ENCODE data around the gene ARHGEF26. TPM values are rescaled to one million over a fixed set of nuclear protein-coding genes. Genes with fewer than 3 reads are reported as not detected.
A peak's percentile ranks its signal among the peaks of the same experiment; 100 is the strongest.

Gene ARHGEF26
- total and polyA plus RNA-seq, 9 donors: 9.4 to 20.1 (median 12.2) TPM

DNA sequence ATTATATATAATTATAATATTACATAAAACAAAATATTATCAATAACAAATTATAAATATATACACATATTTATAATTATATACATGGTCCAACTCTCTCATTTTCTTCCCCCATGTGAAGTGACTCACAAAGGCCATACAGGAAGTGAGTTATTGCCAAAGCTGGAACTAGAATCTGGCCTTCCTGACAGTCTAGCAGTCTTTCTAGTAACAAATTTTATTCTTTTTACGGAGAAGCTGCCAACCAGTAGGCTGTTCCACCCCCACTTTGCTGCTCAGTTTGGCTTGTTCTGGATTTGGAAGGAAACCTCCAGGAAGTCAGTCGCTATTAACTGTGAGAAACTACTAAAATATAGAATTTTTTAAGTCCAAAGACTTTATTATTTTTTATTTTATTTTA lies 123.5 kb downstream of the ARHGEF26 start:
- H3K4me1 ChIP-seq (ENCODE audit: control insufficient read depth, insufficient read depth, low read length): peaks cover 2% of the 10 kb centered on the region
- no peak overlapping the region for H3K4me3 ChIP-seq (ENCODE audit: low read length)
- DNase-seq: peak; percentile 80
- no peak overlapping the region for H3K27ac ChIP-seq (ENCODE audit: low read length)
- no CpG with 5 or more reads among the region's 2 CpGs for WGBS (ENCODE audit: insufficient coverage)
- H3K9me3 ChIP-seq (replicated peaks; ENCODE audit: control insufficient read depth, low read depth, low read length): no peaks in the 10 kb centered on the region
- peaks cover 4% of the 10 kb centered on the region for H3K36me3 ChIP-seq (ENCODE audit: control insufficient read depth, insufficient read depth, low read length)
- no peaks in the 10 kb centered on the region for H3K27me3 ChIP-seq (ENCODE audit: control insufficient read depth, insufficient read depth, low read length)

DNA sequence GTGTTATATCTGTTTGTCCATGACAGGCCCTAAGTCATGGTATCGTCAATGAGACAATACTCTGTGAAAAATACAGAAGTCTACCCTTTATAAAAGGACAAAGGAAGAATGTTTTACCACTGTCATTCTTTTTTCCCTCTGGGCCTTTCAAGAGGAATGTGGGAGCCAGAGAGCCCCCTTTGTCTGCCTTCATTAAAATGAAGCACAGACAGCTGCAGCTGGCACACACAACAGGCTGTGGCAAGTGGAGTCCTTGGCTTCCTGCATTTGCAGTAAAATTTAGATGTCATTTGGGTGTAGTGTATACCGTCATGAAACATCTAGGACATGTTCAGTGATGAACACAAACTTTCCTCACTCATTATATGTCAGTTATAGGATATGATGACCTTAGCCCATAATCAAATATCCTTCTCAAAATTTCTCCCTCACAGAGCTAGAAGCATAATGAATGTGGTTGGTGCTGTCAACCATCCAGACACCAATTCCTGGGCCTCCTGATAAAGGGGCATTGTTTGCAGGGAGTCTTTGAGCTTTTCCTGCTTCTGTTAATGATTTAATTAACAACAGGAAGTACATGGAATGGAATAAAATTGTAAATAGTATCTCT lies 126.7 kb downstream of the ARHGEF26 start:
- WGBS (ENCODE audit: insufficient coverage): no CpG with 5 or more reads among the region's 2 CpGs
- Histone ChIP-seq H3K9me3 (replicated peaks; ENCODE audit: control insufficient read depth, low read depth, low read length) (no peaks in the 10 kb centered on the region), H3K4me3 (ENCODE audit: low read length) (no peak overlapping the region), H3K27ac (ENCODE audit: low read length) (no peak overlapping the region), H3K36me3 (ENCODE audit: control insufficient read depth, insufficient read depth, low read length) (peaks cover 12% of the 10 kb centered on the region), H3K4me1 (ENCODE audit: control insufficient read depth, insufficient read depth, low read length) (peaks cover 2% of the 10 kb centered on the region), H3K27me3 (ENCODE audit: control insufficient read depth, insufficient read depth, low read length) (no peaks in the 10 kb centered on the region)
- DNase-seq: no peak

- H3K27ac ChIP-seq (ENCODE audit: low read length): no peak overlapping the region
- H3K4me1 ChIP-seq (ENCODE audit: control insufficient read depth, insufficient read depth, low read length): peaks cover 2% of the 10 kb centered on the region
- H3K4me3 ChIP-seq (ENCODE audit: low read length): no peak overlapping the region
- H3K36me3 ChIP-seq (ENCODE audit: control insufficient read depth, insufficient read depth, low read length): peaks cover 24% of the 10 kb centered on the region
- no peak for DNase-seq
- WGBS (ENCODE audit: insufficient coverage): 98% methylated on average over 4 of the region's 4 CpGs
- no peaks in the 10 kb centered on the region for H3K9me3 ChIP-seq (replicated peaks; ENCODE audit: control insufficient read depth, low read depth, low read length)
- H3K27me3 ChIP-seq (ENCODE audit: control insufficient read depth, insufficient read depth, low read length): no peaks in the 10 kb centered on the region
Measured at GRCh38 chr3:154250291-154250690, 129.1 kb downstream of the ARHGEF26 start.

GRCh38 chr3:154251610-154252009 lies 130.4 kb downstream of the ARHGEF26 start:
- H3K27ac ChIP-seq (ENCODE audit: low read length): no peak overlapping the region
- no peaks in the 10 kb centered on the region for H3K9me3 ChIP-seq (replicated peaks; ENCODE audit: control insufficient read depth, low read depth, low read length)
- H3K4me3 ChIP-seq (ENCODE audit: low read length): no peak overlapping the region
- H3K4me1 ChIP-seq (ENCODE audit: control insufficient read depth, insufficient read depth, low read length): peaks cover 2% of the 10 kb centered on the region
- H3K36me3 ChIP-seq (ENCODE audit: control insufficient read depth, insufficient read depth, low read length): peaks cover 27% of the 10 kb centered on the region
- WGBS (ENCODE audit: insufficient coverage): 90% methylated on average over 3 of the region's 3 CpGs
- no peak for DNase-seq
- no peaks in the 10 kb centered on the region for H3K27me3 ChIP-seq (ENCODE audit: control insufficient read depth, insufficient read depth, low read length)

- Histone ChIP-seq H3K27me3 (ENCODE audit: control insufficient read depth, insufficient read depth, low read length) (no peaks in the 10 kb centered on the region), H3K36me3 (ENCODE audit: control insufficient read depth, insufficient read depth, low read length) (peaks cover 32% of the 10 kb centered on the region), H3K4me3 (ENCODE audit: low read length) (no peak overlapping the region)
Measured at GRCh38 chr3:154252759-154253638, 131.8 kb downstream of the ARHGEF26 start.

DNA sequence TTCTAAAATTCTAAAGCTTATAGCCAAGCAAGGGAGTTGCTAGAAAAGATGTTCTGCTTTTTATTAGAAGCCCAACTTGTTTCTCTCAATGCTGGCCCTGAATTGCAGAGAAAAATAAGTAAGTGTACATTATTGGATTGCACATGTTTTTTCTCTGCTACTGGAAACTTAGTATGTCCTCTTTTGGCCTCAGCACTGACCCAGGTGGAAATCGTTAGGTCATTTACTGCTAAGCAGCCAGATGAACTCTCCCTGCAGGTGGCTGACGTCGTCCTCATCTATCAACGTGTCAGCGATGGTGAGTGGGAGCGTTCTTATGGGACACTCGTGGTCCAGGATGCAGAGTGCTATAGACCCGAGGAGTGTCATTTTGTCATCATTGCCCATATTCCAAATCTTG lies 133.3 kb downstream of the ARHGEF26 start:
- Histone ChIP-seq H3K9me3 (replicated peaks; ENCODE audit: control insufficient read depth, low read depth, low read length) (no peaks in the 10 kb centered on the region), H3K4me3 (ENCODE audit: low read length) (no peak overlapping the region), H3K27me3 (ENCODE audit: control insufficient read depth, insufficient read depth, low read length) (no peaks in the 10 kb centered on the region), H3K36me3 (ENCODE audit: control insufficient read depth, insufficient read depth, low read length) (peaks cover 42% of the 10 kb centered on the region), H3K27ac (ENCODE audit: low read length) (no peak overlapping the region), H3K4me1 (ENCODE audit: control insufficient read depth, insufficient read depth, low read length) (no peaks in the 10 kb centered on the region)
- DNase-seq: peak; percentile 55
- 50% methylated on average over 1 of the region's 8 CpGs for WGBS (ENCODE audit: insufficient coverage)

More at GRCh38 chr3:154252759-154253638, 131.8 kb downstream of the ARHGEF26 start:
- no peaks in the 10 kb centered on the region for H3K4me1 ChIP-seq (ENCODE audit: control insufficient read depth, insufficient read depth, low read length)
- DNase-seq: peak; percentile 93
- no peak overlapping the region for H3K27ac ChIP-seq (ENCODE audit: low read length)
- WGBS (ENCODE audit: insufficient coverage): 0% methylated on average over 5 of the region's 11 CpGs
- H3K9me3 ChIP-seq (replicated peaks; ENCODE audit: control insufficient read depth, low read depth, low read length): no peaks in the 10 kb centered on the region

DNA sequence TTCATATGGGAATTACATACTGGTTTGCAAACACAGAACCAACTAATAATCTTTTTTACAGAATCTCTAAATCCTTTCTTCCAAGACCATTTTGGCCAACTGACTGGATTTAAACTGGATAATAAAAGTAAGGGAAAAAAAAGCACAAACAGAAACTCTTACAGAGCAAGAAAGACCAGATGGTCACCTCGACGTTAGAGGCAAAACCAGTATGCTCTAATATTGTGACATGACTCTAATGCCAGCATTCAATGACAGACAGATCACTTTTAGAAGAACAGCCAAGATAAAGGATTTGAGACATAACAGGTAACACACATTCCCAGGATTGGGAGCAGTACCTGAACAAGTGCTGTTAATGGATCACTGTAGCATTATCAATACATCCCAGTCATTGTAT lies 152.2 kb downstream of the ARHGEF26 start:
- Histone ChIP-seq H3K4me3 (ENCODE audit: low read length) (no peak overlapping the region), H3K27ac (ENCODE audit: low read length) (no peak overlapping the region), H3K27me3 (ENCODE audit: control insufficient read depth, insufficient read depth, low read length) (no peaks in the 10 kb centered on the region), H3K9me3 (replicated peaks; ENCODE audit: control insufficient read depth, low read depth, low read length) (no peaks in the 10 kb centered on the region), H3K36me3 (ENCODE audit: control insufficient read depth, insufficient read depth, low read length) (peaks cover 28% of the 10 kb centered on the region), H3K4me1 (ENCODE audit: control insufficient read depth, insufficient read depth, low read length) (no peaks in the 10 kb centered on the region)
- no peak for DNase-seq
- no CpG with 5 or more reads among the region's 2 CpGs for WGBS (ENCODE audit: insufficient coverage)

GRCh38 chr3:154274348-154274747 lies 153.2 kb downstream of the ARHGEF26 start:
- Histone ChIP-seq H3K4me1 (ENCODE audit: control insufficient read depth, insufficient read depth, low read length) (no peaks in the 10 kb centered on the region), H3K27ac (ENCODE audit: low read length) (no peak overlapping the region), H3K27me3 (ENCODE audit: control insufficient read depth, insufficient read depth, low read length) (no peaks in the 10 kb centered on the region), H3K9me3 (replicated peaks; ENCODE audit: control insufficient read depth, low read depth, low read length) (no peaks in the 10 kb centered on the region), H3K4me3 (ENCODE audit: low read length) (no peak overlapping the region), H3K36me3 (ENCODE audit: control insufficient read depth, insufficient read depth, low read length) (peaks cover 31% of the 10 kb centered on the region)
- no peak for DNase-seq
- no CpG with 5 or more reads among the region's 2 CpGs for WGBS (ENCODE audit: insufficient coverage)

GRCh38 chr3:154275292-154275691 lies 154.1 kb downstream of the ARHGEF26 start:
- DNase-seq: no peak
- Histone ChIP-seq H3K9me3 (replicated peaks; ENCODE audit: control insufficient read depth, low read depth, low read length) (no peaks in the 10 kb centered on the region), H3K27me3 (ENCODE audit: control insufficient read depth, insufficient read depth, low read length) (no peaks in the 10 kb centered on the region), H3K4me3 (ENCODE audit: low read length) (no peak overlapping the region), H3K27ac (ENCODE audit: low read length) (no peak overlapping the region), H3K36me3 (ENCODE audit: control insufficient read depth, insufficient read depth, low read length) (peaks cover 33% of the 10 kb centered on the region), H3K4me1 (ENCODE audit: control insufficient read depth, insufficient read depth, low read length) (no peaks in the 10 kb centered on the region)
- 100% methylated on average over 1 of the region's 2 CpGs for WGBS (ENCODE audit: insufficient coverage)

DNA sequence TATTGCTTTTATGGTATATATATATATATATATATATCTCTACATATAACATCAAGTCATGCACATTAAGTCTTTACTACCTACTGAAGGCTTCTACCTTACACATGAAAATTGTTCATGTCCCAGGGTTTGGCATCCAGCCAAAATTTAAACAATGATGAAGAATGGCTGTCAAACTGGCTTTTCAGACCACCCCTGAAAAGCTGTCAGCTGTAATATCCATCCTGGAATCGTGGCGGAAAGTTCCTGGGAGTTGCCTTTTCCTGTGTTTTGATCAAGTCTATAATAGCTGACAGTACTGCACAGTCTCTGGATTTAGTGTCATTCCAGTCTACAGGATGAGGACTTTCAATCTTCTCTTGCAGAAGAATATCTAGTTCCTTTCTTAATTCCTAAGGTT lies 154.8 kb downstream of the ARHGEF26 start:
- Histone ChIP-seq H3K27ac (ENCODE audit: low read length) (no peak overlapping the region), H3K9me3 (replicated peaks; ENCODE audit: control insufficient read depth, low read depth, low read length) (no peaks in the 10 kb centered on the region), H3K4me3 (ENCODE audit: low read length) (no peak overlapping the region), H3K36me3 (ENCODE audit: control insufficient read depth, insufficient read depth, low read length) (peaks cover 35% of the 10 kb centered on the region), H3K27me3 (ENCODE audit: control insufficient read depth, insufficient read depth, low read length) (no peaks in the 10 kb centered on the region), H3K4me1 (ENCODE audit: control insufficient read depth, insufficient read depth, low read length) (no peaks in the 10 kb centered on the region)
- no CpG with 5 or more reads among the region's 2 CpGs for WGBS (ENCODE audit: insufficient coverage)
- no peak for DNase-seq

Measured in muscle of leg (tissue), 11 donors.